ENCODE measurements around the gene KDM3A.

Gene KDM3A

GRCh38 chr2:86519349-86519748 is 78.2 kb downstream of the KDM3A start:
- Histone ChIP-seq H3K9me3 (no peaks in the 10 kb centered on the region), H3K4me1 (no peaks in the 10 kb centered on the region)

GRCh38 chr2:86520153-86520552 is 79.0 kb downstream of the KDM3A start:
- no peaks in the 10 kb centered on the region; the same call in 1 of the 2 replicates for H3K36me3 ChIP-seq (replicated peaks)
- no peak for DNase-seq (ENCODE audit: low spot score in 2 of 2)
- no peak overlapping the region for H3K4me3 ChIP-seq
- H3K9me3 ChIP-seq, result no peaks in the 10 kb centered on the region
- H3K4me1 ChIP-seq, result peaks cover 5% of the 10 kb centered on the region
- H3K27me3 ChIP-seq (ENCODE audit: low read depth), result no peaks in the 10 kb centered on the region
- in situ Hi-C loops (cut with MboI; ENCODE audit: low sequenced_read_pairs), result no loop called here

More at GRCh38 chr2:86519349-86519748, 78.2 kb downstream of the KDM3A start:
- Histone ChIP-seq H3K27me3 (ENCODE audit: low read depth) (no peaks in the 10 kb centered on the region), H3K4me3 (no peak overlapping the region), H3K36me3 (replicated peaks) (no peaks in the 10 kb centered on the region)
- no peak for DNase-seq (ENCODE audit: low spot score in 2 of 2)
- in situ Hi-C loops (cut with MboI; ENCODE audit: low sequenced_read_pairs), result no loop called here

GRCh38 chr2:86521922-86522321 is 80.8 kb downstream of the KDM3A start:
- Histone ChIP-seq H3K4me3 (no peak overlapping the region), H3K27me3 (ENCODE audit: low read depth) (no peaks in the 10 kb centered on the region), H3K9me3 (no peaks in the 10 kb centered on the region), H3K36me3 (replicated peaks) (no peaks in the 10 kb centered on the region; the same call in 1 of the 2 replicates), H3K4me1 (peaks cover 16% of the 10 kb centered on the region)
- in situ Hi-C loops (cut with MboI; ENCODE audit: low sequenced_read_pairs), result no loop called here
- DNase-seq (ENCODE audit: low spot score in 2 of 2), result no peak

- H3K4me1 ChIP-seq, result peaks cover 16% of the 10 kb centered on the region
- H3K27me3 ChIP-seq (ENCODE audit: low read depth), result no peaks in the 10 kb centered on the region
- DNase-seq (ENCODE audit: low spot score in 2 of 2), result no peak
- in situ Hi-C loops (cut with MboI; ENCODE audit: low sequenced_read_pairs), result no loop called here
- no peak overlapping the region for H3K4me3 ChIP-seq
- no peaks in the 10 kb centered on the region for H3K9me3 ChIP-seq
- H3K36me3 ChIP-seq (replicated peaks), result no peaks in the 10 kb centered on the region; the same call in 1 of the 2 replicates
These were observed 81.5 kb downstream of the KDM3A start for GRCh38 chr2:86522711-86523110.

- no peaks in the 10 kb centered on the region for H3K9me3 ChIP-seq
- no peak overlapping the region for H3K4me3 ChIP-seq
- H3K36me3 ChIP-seq (replicated peaks), result no peaks in the 10 kb centered on the region; the same call in 1 of the 2 replicates
- in situ Hi-C loops (cut with MboI; ENCODE audit: low sequenced_read_pairs), result no loop called here
- peaks cover 16% of the 10 kb centered on the region for H3K4me1 ChIP-seq
- DNase-seq (ENCODE audit: low spot score in 2 of 2), result no peak
- H3K27me3 ChIP-seq (ENCODE audit: low read depth), result no peaks in the 10 kb centered on the region
These were observed 82.3 kb downstream of the KDM3A start for GRCh38 chr2:86523491-86523890.

GRCh38 chr2:86525421-86526340 is 84.5 kb downstream of the KDM3A start:
- in situ Hi-C loops (cut with MboI; ENCODE audit: low sequenced_read_pairs), result no loop called here
- DNase-seq (ENCODE audit: low spot score in 2 of 2), result peak in 1 of 2 experiments; percentile 95
- Histone ChIP-seq H3K36me3 (replicated peaks) (no peaks in the 10 kb centered on the region; the same call in 1 of the 2 replicates), H3K4me3 (no peak overlapping the region), H3K4me1 (peaks cover 16% of the 10 kb centered on the region), H3K27me3 (ENCODE audit: low read depth) (no peaks in the 10 kb centered on the region), H3K9me3 (no peaks in the 10 kb centered on the region)

- no peak for DNase-seq (ENCODE audit: low spot score in 2 of 2)
- in situ Hi-C loops (cut with MboI; ENCODE audit: low sequenced_read_pairs), result no loop called here
- Histone ChIP-seq H3K36me3 (replicated peaks) (no peaks in the 10 kb centered on the region), H3K27me3 (ENCODE audit: low read depth) (no peaks in the 10 kb centered on the region), H3K9me3 (peaks cover 3% of the 10 kb centered on the region), H3K4me1 (no peaks in the 10 kb centered on the region), H3K4me3 (no peak overlapping the region)
These were observed 92.4 kb downstream of the KDM3A start for GRCh38 chr2:86533589-86533988.

GRCh38 chr2:86541334-86541733 is 100.2 kb downstream of the KDM3A start:
- no peak overlapping the region for H3K4me3 ChIP-seq
- no peaks in the 10 kb centered on the region for H3K4me1 ChIP-seq
- H3K9me3 ChIP-seq, result peaks cover 6% of the 10 kb centered on the region
- in situ Hi-C loops (cut with MboI; ENCODE audit: low sequenced_read_pairs), result no loop called here
- DNase-seq (ENCODE audit: low spot score in 2 of 2), result no peak
- H3K36me3 ChIP-seq (replicated peaks), result no peaks in the 10 kb centered on the region
- H3K27me3 ChIP-seq (ENCODE audit: low read depth), result no peaks in the 10 kb centered on the region
